ENCODE data around the gene ATP9A.

ATP9A gene

DNA sequence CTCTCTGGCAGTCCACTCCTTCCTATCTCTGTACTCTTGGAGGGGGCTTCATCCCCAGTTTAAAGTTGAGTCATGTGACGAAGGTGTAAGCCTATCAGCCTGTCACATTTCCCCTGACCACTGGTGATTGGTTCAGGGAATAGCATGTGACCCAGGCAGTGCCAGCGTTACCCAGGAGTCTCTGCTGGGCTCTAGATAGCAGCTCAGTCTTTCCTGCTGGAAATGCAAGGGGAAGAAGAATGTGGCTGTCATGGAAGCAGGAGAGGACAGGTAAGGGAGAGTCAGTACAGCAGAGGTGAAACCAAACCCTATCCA lies 190.1 kb downstream of the ATP9A start (continued):
- TF ChIP-seq, protein P1, sequence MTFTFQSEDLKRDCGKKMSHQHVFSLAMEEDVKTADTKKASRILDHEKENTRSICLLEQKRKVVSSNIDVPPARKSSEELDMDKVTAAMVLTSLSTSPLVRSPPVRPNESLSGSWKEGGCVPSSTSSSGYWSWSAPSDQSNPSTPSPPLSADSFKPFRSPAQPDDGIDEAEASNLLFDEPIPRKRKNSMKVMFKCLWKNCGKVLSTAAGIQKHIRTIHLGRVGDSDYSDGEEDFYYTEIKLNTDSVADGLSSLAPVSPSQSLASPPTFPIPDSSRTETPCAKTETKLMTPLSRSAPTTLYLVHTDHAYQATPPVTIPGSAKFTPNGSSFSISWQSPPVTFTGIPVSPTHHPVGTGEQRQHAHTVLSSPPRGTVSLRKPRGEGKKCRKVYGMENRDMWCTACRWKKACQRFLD (tag by site-specific recombination; IDR thresholded peaks at IDR 0.05) = no peak
- TF ChIP-seq, protein P2, sequence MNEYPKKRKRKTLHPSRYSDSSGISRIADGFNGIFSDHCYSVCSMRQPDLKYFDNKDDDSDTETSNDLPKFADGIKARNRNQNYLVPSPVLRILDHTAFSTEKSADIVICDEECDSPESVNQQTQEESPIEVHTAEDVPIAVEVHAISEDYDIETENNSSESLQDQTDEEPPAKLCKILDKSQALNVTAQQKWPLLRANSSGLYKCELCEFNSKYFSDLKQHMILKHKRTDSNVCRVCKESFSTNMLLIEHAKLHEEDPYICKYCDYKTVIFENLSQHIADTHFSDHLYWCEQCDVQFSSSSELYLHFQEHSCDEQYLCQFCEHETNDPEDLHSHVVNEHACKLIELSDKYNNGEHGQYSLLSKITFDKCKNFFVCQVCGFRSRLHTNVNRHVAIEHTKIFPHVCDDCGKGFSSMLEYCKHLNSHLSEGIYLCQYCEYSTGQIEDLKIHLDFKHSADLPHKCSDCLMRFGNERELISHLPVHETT (tag by site-specific recombination; IDR thresholded peaks at IDR 0.05) = no peak
- TF ChIP-seq GFI1B (tag by site-specific recombination; IDR thresholded peaks at IDR 0.05) (no peak), ZNF621 (tag by site-specific recombination; IDR thresholded peaks at IDR 0.05) (no peak), ZNF184 (tag by site-specific recombination; IDR thresholded peaks at IDR 0.05) (no peak), ZFP41 (tag by site-specific recombination; IDR thresholded peaks at IDR 0.05; ENCODE audit: borderline replicate concordance) (no peak)

DNA sequence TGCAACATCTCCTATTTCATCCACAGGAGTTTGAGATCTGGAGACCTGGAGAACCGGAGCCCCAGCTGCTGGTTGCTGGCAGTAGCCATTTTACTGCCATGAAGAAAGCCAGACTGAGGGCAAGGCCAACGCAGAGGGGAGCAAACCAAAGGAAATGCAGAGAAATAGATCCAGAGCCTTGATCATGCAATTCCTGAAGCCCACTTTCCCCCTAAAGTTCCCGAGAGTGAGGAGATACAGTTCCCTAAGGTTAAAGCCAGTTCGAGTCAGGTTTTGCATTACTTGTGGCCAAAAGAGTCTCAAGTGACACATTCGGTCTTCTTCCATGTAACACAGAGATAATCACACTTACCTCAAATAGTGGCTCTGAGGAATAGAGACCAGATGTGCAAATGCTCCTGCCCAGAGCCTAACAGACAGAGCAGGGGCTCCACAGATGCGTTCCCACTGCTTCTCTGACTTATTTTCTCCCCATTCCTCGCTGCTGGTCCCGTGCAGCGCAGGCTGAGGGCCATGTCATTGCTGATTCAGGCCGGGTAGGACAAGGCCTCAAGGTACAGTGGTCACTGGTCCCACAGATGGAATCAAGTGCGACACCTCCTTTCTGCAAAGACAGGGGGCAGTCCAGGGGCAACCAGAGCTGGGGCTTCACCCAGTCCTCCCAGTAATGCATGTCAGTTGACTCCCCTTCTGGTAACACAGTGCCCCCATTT lies 190.6 kb downstream of the ATP9A start:
- H3K9me3 ChIP-seq (ENCODE audit: control insufficient read depth, insufficient read depth, low read depth, low read length) = no peaks in the 10 kb centered on the region
- no peaks in the 10 kb centered on the region for H3K36me3 ChIP-seq (ENCODE audit: control insufficient read depth in 2 of 2, insufficient read depth in 1 of 2, low read length in 2 of 2)
- H3K4me1 ChIP-seq (ENCODE audit: control insufficient read depth, insufficient read depth, low read length) = no peaks in the 10 kb centered on the region
- POLR2A ChIA-PET = no interaction called here
- CTCF ChIA-PET = interaction anchor here (1.1 kb wide), 1 partner anchor 17 kb away, joined by 6 read pairs; no protein-coding TSS in a partner anchor
- no peak overlapping the region for H3K27ac ChIP-seq (ENCODE audit: extremely low read depth, low read depth, low read length)
- H3K4me3 ChIP-seq (ENCODE audit: low read depth, low read length) = no peak overlapping the region
- no peak for TF ChIP-seq ZNF626 (tag by site-specific recombination; IDR thresholded peaks at IDR 0.05)
- TF ChIP-seq ZNF239 (tag by site-specific recombination; IDR thresholded peaks at IDR 0.05) = no peak
- no peak for TF ChIP-seq ZSCAN30 (tag by site-specific recombination; IDR thresholded peaks at IDR 0.05)
- no peak for TF ChIP-seq ZNF121 (tag by site-specific recombination; IDR thresholded peaks at IDR 0.05)

DNA sequence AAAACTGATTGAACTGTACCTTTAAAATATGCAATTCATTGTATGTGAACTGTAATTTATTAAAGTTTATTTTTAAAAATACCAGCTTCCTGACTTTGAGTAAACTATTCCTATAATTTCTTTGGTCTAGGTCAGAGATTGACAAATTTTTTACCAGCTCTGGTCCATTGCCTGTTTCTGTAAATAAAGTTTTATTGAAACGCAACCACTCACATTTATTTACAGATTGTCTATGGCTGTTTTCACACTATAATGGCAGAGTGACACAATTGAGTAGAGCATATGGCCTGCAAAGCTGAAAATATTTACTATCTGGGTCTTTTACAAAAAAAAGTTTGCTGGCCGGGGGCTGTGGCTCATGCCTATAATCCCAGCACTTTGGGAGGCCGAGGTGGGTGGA lies 192.7 kb downstream of the ATP9A start:
- TF ChIP-seq MEIS1 (CRISPR knock-in tag; IDR thresholded peaks at IDR 0.05; ENCODE audit: borderline replicate concordance) (no peak), ZNF600 (tag by site-specific recombination; IDR thresholded peaks at IDR 0.05) (no peak), ZNF626 (tag by site-specific recombination; IDR thresholded peaks at IDR 0.05) (no peak), ZNF501 (tag by site-specific recombination; IDR thresholded peaks at IDR 0.05) (no peak), ZNF621 (tag by site-specific recombination; IDR thresholded peaks at IDR 0.05) (no peak), ZNF596 (tag by site-specific recombination; IDR thresholded peaks at IDR 0.05) (no peak), YY1 (tag by site-specific recombination; IDR thresholded peaks at IDR 0.05) (no peak), ZNF530 (tag by site-specific recombination; IDR thresholded peaks at IDR 0.05; ENCODE audit: low read depth) (no peak), ZNF214 (tag by site-specific recombination; IDR thresholded peaks at IDR 0.05; ENCODE audit: borderline replicate concordance) (no peak)
- TF ChIP-seq, protein P3, sequence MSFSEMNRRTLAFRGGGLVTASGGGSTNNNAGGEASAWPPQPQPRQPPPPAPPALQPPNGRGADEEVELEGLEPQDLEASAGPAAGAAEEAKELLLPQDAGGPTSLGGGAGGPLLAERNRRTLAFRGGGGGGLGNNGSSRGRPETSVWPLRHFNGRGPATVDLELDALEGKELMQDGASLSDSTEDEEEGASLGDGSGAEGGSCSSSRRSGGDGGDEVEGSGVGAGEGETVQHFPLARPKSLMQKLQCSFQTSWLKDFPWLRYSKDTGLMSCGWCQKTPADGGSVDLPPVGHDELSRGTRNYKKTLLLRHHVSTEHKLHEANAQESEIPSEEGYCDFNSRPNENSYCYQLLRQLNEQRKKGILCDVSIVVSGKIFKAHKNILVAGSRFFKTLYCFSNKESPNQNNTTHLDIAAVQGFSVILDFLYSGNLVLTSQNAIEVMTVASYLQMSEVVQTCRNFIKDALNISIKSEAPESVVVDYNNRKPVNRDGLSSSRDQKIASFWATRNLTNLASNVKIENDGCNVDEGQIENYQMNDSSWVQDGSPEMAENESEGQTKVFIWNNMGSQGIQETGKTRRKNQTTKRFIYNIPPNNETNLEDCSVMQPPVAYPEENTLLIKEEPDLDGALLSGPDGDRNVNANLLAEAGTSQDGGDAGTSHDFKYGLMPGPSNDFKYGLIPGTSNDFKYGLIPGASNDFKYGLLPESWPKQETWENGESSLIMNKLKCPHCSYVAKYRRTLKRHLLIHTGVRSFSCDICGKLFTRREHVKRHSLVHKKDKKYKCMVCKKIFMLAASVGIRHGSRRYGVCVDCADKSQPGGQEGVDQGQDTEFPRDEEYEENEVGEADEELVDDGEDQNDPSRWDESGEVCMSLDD (tag by site-specific recombination; IDR thresholded peaks at IDR 0.05) = no peak
- Histone ChIP-seq H3K4me3 (ENCODE audit: low read depth, low read length) (no peak overlapping the region), H3K9me3 (ENCODE audit: control insufficient read depth, insufficient read depth, low read depth, low read length) (no peaks in the 10 kb centered on the region), H3K36me3 (ENCODE audit: control insufficient read depth in 2 of 2, insufficient read depth in 1 of 2, low read length in 2 of 2) (no peaks in the 10 kb centered on the region), H3K27ac (ENCODE audit: extremely low read depth, low read depth, low read length) (no peak overlapping the region), H3K4me1 (ENCODE audit: control insufficient read depth, insufficient read depth, low read length) (no peaks in the 10 kb centered on the region)
- ChIA-PET CTCF (interaction anchor here (0.6 to 1.3 kb wide), 2 partner anchors 19 to 378 kb away, joined by 3 read pairs; no protein-coding TSS in a partner anchor), POLR2A (no interaction called here)

Measured in HEK293 (cell line).